ENCODE data around the gene ETFA. TPM values are rescaled to one million over a fixed set of nuclear protein-coding genes. Genes with fewer than 3 reads are reported as not detected.

ETFA gene
- total RNA-seq, 1 donor from 2014 or later, result 151 TPM

DNA sequence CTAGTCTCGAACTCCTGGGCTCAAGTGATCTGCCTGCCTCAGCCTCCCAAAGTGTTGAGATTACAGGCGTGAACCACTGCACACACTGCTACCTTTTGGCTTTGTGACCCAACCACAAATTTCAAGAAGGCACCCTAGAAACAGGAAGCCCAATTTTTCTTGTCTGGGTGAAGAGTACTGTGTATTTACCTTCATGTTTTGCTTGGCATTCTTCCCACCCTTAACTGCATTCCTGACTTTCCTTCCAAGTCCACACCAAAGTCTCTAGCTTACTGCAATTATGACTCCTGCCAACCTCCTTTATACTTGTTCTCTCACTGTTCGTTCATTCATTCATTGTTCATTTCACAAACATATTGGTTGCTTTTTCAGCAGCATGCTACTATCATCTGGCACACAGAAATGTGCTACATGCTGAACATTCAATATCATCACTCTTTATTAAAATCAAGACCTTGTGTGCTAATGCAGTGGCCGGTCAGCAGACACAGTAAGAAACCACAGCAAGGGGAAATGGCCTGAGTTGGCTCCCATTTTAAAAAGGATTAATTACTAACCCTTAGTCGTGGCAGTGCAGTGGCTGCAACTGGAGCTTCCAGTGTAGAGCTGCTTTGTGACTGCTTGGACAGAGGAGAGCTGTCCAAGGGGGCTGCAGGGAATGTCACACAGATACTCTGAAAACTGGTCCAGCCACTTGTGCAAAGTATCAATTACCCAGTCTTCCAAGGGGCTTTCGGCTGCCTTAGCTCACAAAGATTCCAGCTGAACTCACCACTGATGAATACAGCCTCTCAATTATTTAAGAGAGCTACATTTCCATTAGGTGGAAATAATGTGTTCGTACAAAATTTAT is 94.0 kb downstream of the ETFA start:
- peak; percentile 43 for DNase-seq

DNA sequence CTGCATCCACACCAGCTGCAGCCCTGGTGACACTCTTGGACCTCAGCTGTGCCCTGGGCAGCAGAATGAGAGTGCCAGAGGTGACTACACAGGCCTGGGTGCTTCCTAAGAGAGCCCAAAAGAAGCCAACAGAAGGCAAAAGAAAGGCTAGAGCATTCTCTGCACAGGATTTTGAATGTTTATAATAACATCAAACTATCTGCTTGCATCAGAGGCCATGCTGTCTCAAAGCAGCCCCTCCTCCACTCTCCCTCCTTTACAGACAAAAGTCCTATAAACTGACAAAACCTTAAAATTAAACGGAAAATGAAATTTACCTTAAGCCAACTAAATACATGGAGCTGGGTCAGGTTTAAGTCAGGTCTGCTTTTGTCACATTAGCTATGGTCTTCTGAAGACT is 95.6 kb downstream of the ETFA start:
- no peak for DNase-seq

DNA sequence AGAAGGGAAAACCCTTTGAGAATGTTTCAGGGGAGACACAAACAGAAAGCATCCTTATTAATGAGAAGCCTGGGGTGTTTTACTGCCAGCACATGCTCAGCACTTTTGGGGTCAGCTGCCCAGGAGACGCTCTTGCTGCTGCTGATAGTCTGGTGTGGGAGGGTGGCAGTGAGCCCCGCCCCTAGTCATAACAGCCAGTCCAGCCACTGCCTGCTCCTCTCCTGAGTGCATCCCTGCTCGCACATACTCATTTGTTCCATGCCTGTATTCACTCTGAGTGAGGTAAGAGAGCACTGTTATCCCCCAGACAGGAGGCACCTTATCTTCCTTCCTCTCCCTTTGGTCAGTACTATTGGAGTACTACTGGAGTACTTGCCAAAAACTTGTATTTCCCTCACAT is 101.3 kb downstream of the ETFA start:
- no peak for DNase-seq

DNA sequence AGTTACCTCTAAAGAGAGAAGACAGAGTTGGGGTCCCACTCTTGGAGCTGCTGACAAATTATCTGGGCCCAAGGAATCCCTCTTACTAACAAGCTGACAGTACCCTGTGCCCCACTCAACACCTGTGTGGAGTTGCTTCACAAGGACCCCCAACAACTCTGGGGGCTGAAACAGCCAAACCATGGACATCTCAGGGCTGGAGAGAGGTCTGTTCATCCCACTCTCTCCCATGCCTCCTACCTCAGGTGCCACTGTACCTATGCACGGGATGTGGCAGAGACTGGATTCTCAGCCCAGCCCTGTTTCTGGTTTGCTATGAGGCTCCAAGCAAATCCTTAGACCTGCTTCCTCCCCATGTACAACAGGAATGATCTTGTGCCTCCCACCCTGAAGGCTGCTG is 101.7 kb downstream of the ETFA start:
- DNase-seq, result no peak

DNA sequence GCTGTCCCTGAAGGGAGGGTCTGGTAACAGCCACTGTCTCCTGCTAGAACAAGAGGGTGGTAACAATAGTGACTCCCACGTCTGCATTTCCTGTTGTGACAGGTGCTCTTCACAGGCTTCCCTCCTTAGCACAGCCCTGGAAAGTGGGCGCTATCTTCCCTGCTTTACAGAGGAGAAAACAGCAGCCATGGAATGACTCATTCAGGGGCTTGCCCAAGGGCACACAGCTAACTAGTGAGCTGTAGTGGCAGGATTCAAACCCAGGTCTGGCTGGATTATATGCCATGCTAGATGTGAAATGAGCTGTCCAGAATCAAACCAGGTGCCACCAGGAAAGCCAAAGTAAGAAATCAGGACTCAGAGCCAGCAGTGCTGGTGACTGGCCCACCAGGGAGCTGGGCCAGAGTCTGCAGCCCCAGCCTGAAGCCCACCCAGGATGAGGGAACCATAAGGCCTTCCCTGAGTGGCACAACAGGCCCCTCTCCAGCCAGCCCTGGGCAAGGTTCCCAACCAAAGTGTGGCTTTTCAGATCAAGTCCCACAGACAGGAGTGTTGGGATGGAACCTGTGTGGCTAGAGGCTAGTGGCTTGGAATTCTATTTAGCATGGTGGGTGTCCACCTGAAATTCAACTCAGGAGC is 102.4 kb downstream of the ETFA start:
- DNase-seq, result no peak

DNA sequence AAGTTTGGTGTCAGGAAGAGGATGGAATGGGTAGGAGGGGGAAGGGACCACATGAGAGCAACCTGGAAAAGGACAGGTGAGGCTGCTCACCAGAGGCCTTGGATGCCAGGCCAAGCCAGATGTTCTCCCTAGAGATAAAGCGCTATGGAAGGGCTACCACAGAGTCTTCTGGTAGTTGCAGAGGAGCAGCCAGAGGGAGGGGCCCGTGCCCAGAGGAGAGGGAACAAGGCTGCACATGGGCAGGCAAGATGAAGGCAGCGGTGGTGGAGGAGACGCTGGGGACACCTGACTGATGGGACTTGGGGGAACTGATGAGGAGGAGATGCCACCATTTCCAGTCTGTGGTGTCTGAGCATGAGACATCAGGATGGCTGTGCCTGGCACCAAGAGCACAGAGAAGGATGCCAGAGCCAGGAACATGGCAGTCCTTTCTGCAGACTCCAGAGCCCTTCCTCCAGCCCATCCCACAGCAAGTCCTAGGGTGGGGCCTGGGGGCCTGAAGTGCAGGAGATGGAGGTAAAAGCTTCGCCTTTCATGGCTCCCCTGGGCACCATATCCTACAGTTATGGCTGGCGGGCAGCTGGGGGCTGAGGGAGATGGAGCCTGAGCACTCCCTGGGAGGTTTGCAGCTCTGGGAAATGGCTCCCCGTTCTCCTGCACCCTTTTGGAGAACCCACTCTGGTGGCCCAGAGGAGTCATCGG is 103.0 kb downstream of the ETFA start:
- DNase-seq, result no peak

DNA sequence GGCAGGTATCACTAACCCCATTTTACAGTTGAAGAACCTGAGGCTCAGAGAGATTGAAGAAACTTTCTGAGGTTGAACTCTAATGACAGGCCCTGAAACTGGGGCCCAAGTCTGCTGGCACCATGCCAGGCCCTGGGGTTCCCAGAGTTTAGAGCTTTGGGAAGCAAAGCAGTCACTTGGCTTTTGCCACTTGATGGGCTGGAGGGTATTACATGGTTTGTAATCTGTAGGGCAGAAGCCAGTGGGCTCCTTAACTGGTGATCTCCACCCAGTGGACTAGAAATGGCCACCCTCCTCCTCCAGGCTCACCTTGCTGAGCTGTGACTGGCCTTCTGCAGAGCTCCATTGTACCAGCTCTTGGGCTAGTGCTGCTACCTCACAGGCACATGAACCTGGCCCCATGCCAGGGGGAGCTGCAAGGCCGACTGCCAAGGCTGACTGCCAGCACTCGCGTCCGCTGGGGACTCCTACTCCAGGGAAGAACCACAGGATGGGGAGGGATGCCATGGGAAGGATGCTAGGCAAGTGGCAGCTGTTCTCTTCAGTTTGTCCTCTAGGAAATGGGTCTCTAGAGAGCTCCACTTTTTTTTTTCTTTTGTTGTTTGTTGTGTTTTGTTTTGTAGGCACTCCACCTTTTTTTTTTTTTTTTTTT is 104.8 kb downstream of the ETFA start:
- DNase-seq, result peak; percentile 71

DNA sequence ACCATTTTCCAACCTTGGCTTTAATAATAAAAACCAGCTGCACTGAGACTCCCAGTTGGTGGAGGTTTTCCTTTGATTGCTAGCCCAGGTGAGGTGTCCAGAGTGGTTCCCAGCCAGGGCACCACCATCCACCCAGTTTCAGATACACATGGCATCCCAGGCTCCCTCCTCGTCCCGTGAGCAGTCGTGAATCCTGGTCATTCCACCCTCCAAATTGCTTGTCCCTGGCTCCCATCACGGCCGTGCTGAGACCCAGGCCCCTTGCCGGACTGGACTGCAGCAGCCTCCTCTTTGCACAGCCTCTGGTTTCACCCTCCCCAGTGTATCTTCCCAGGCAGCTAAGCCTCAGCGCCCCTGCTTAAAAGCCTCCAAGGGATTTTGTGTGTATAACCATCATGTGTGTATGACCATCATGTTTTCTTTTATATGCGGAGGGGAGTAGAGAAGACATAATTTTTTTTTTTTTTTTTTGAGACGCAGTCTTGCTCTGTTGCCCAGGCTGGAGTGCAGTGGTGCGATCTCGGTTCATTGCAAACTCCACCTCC is 106.3 kb downstream of the ETFA start:
- no peak for DNase-seq

DNA sequence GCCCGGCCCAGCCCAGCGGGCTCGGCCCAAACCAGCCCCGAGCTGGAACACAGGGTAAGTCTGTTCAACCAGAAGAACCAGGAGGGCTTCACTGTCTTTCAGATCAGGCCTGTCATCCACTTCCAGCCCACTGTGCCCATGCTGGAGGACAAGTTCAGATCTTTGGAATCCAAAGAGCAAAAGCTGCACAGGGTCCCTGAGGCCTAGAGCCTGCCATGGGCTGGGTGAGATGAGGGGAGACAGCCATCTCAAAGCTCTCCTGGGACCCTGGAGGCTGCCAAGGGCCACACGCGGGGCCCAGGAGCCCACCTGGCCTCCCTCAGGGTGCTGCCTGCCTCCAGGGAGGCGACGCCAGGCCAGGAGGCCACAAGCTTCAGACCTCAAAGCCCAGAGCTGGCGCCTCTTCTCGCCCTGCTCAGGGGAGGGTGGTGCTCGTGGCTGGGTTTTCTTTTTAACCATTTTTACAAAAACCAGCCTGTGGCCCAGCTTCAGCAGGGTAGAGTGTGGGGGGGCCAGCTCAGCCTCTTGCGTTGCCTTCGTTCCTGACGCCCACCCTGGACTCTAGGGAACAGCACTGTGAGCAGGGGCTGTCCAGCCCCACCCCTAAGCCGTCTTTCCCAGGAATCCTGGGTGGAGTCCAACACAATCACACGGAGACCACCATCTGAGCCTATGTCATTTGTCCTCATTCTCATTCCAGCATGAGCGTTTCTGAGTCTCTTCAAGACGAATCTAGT is 107.0 kb downstream of the ETFA start:
- DNase-seq, result no peak

DNA sequence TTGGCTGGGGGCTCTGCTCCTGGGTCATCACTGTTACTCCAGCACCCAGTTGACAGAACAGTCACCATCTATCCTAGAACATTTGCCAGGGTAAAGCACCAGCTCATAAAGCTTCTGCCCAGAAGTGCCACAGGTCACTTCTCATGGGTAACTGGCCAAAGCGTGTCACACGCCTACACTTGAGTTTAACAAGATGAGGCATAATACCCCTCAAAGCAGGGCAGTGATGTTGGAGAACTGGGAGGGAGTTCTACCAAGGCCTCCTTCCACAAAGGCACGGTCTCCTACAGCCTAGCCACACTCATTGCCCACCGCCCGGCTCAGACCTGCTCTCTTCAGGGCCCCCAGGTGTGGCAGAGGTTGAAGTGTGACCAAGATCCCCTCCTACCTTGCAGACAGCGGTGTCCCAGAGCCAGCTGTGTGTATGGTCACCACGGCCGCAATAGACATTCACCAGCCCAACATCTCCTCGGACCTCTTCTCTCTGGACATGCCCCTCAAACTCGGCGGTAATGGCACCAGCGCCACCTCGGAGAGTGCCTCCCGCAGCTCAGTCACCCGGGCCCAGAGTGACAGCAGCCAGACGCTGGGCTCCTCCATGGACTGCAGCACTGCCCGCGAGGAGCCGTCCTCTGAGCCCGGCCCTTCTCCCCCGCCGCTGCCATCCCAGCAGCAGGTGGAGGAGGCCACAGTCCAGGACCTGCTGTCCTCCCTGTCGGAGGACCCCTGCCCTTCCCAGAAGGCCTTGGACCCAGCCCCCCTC is 107.7 kb downstream of the ETFA start:
- no peak for DNase-seq

DNA sequence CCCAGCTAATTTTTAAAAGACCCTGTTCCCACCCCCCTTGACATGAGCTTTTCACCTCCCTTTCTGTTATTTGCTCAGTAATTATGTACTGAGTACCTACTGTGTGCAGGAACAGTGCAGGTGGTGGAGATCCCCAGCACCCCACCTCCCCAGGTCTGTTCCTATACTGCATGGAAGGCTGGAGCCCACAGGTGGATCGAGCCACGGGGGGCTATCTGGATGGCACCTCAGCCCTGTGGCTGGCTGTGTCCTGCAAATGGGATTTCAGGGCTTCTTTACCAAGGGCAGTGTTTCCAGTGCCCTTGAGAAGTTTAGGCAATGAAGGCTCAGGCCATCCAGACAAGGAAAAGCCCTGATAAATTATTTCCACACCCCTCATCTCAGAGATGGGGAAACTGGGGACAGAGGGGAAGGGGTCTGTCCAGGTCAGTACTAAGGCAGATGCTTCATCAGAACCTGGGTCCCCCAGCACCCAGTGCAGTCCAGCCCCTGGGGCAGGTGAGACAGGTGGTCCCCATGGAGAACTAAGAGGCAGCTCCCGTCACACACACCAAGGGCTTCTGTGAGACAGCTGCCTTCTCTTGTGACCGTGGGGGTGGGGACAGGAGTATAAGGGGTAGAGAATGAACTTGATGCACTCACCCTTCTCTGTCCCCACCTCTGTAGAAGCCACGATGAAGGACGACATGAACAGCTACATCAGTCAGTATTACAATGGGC is 109.6 kb downstream of the ETFA start:
- DNase-seq, result no peak

DNA sequence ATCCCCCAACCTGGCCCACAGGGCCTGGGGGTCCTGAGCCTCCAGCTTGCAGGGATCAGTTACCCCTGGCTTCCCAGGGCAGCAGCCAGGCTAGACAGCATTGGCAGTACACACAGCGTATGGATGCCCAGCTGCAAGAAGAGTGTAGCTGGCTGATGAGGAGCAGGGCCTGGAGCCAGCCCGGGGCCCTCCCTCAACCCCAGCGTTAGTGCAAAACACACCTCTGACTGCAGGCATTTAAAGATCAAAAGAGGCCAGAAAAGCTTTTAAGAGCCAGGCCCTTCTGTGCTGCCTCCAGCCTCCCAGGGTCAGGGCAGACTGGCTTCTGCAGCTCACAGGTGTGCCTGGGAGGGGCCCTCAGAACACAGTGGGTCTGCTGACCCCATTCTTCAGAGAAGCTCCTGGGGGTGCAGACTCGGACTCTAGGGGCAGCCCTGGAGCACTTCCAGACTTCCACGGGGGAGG is 110.6 kb downstream of the ETFA start:
- no peak for DNase-seq

DNA sequence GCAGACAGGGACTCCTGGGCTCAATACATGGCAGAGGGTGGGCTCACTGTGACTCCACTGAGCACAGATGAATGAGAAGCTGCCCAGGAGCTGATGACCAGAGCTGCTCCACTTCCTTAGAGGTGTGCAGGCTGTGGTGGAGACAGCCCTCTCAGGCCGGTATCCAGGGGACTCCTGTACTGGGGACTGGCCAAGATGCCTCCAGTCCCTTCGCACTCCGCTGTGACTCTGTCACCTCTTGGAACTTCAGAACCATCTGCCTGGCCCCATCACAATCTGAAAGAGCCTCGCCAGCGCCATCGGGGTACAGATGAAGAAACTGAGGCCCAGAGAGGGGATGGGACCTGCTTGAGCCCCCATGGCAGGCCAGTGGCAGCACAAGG is 111.2 kb downstream of the ETFA start:
- DNase-seq, result no peak

DNA sequence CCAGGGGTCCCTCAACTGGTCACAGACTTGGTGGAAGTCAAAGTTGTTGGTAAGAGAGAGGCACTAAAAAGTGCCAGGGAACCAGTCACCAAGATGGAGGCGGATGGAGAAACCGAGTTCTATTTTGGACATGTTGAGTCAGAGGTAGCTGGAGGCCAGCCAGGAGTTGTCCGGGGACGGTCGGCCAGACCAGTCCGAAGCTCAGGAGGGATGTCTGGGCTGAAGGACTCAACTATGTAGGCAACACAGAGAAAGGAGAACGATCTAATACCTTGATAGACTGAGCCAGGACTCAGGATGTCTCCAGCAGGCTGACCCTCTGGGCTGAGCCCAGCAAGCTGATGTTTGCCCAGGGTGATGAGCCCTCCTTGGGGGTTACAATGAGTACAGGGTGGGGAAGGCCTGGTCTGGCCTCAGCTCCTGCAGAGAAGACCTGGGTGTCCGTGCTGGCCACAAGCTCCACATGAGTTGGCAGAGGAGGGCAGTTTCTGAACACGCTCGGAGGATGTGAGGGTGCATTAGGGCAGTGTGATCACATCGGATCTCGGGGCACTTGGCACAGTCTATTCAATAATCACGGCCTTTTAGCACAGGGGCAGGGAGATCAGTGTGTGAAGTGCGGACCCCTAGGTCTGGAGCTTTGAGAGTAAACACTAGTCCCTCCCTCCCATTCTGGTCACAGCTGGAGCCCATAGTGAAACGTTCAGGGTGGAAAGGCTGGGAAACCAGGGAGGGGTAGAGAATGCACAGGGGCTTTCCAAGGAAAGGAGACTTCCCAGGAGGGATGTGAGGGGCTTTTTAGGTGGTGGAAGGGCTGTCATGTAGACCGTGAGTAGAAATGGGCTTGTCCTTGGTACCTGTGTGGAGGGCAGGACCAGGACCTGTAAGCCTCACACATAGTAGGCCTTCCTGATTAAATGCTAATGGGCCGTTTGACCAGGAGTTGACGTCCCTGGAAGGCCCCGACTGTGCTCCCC is 111.9 kb downstream of the ETFA start:
- no peak for DNase-seq

DNA sequence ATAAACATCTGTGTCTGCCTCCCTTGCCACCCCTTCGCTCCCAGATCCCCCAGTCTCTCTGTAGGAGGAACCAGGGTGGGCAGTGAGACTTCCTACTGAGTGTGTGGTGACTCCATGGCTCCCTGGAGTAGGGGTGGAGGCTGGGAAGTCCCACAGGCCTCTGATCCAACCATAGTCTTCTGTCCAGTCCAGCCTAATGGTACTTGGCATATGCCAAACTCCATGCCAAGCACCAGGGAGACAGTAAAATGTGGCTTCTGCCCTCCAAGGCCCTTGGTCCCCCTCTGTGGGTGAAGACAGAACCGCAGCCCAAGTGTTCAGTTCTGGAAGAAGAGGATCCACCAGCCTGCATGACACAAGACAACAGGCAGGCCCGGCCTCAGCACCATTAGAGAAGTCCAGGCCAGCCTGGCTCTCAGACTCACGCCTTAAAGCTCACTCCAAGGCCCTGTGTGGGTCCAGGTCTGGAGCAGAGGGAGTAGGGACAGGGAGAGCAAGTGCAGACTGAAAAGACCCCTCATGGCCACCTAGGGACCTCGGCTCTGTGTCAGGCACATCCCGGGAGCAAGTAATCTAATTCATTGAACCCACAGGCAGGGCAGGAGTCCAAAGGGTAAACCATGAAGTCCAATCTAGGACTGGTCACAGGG is 112.7 kb downstream of the ETFA start:
- no peak for DNase-seq

DNA sequence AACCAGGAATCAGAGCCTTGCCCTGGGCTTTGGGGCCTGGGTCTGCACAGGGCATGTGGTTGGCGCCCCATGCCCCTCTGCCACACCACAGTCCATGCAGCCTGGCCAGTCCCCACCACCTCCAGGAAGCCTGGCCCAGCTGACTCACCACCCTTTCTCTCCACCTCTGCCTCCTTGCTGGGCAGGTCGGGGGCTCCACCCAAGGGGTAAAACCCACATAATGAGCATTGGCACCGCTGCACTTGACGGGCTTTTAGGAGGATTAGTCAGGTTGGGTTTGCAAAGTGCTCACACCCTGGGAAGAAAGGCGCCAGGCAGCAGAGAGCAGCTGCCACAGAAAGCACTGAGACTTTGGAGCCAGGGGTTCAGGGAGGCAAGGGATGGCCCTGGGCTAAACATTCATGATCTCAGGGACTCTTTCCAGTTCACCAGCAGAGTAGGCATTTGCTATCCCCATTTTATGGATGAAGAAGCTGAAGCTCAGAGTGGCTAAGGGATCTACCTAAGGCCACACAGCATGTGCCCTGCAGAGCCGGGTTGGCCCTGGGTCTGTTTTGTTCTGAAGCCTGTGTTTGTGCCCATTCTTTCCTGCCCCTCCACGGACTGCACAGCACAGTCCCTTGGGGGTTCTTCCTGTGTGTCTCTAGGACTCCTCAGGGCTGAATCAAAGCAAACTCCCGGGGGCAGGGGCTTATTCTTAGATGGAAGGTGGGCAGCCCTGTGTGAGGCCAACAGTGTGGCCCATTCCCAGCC is 113.4 kb downstream of the ETFA start:
- no peak for DNase-seq
